Measurements from ENCODE around the gene NF2.

Gene NF2

DNA sequence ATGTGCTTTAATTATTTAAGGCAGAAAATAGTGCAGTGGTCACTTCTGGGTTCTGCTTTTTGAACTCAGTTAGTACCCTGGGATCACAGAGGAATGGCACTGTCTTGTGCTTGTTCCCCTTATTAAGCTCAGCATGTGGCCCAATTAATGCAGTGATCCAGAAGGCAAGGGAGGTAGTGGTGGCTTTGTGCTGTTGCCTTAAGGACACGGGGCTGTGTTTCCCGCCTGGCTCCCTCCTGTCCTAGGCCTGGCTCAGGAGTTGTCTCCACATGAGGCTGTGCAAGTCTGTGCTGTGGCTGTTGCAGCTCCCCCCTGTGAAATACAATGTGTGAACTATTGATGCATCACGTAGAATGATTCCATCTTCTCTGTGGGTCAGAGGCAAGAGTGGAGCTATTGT, 67.2 kb downstream of the NF2 start (continued):
- TF ChIP-seq POU6F1 (CRISPR knock-in tag; IDR thresholded peaks at IDR 0.05; ENCODE audit: borderline replicate concordance, low read depth) (no peak), GLIS3 (CRISPR knock-in tag; IDR thresholded peaks at IDR 0.05) (no peak), SNAI2 (CRISPR knock-in tag; IDR thresholded peaks at IDR 0.05) (no peak), PPARA (CRISPR knock-in tag; IDR thresholded peaks at IDR 0.05; ENCODE audit: borderline replicate concordance) (no peak), RARB (CRISPR knock-in tag; IDR thresholded peaks at IDR 0.05) (no peak), ARNTL (CRISPR knock-in tag; IDR thresholded peaks at IDR 0.05; ENCODE audit: borderline replicate concordance, low read depth) (no peak)

DNA sequence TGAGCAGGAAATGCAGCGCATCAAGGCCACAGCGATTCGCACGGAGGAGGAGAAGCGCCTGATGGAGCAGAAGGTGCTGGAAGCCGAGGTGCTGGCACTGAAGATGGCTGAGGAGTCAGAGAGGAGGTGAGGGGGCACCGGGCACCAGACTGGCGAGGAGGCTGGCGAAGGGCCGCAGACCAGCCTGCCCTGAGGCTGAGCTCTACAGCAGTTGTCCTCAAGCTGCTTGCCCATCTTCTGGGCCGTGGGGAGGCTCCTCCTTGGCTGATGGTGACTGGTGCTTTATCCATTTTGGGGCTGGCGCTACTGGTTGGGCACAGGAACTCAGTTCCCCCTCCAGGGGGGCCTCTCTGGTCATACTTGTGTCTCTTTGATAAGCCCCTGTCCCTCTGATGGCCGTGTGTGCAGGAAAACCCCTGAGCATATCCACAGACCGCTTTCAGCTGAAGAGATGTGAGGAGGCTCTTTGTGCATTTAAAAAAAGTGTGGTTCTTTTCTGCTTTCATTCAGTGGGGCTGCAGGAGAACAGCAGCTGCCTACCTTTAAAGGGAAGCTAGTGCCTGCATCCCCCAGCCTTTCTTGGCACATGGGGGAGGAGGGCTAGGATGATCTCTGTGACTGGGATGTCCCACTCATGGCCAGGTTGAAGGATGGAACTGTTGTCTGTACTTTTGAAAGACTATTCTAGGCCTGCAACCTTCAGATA, 70.1 kb downstream of the NF2 start:
- no peak for TF ChIP-seq ISL1 (CRISPR knock-in tag; IDR thresholded peaks at IDR 0.05)
- no peak for TF ChIP-seq ZNF565 (CRISPR knock-in tag; conservative IDR thresholded peaks at IDR 0.05; ENCODE audit: low read depth)
- no peak for TF ChIP-seq ZC3H10 (CRISPR knock-in tag; IDR thresholded peaks at IDR 0.05)
- no peak for TF ChIP-seq RARB (CRISPR knock-in tag; IDR thresholded peaks at IDR 0.05)
- no peak for TF ChIP-seq ZFP3 (CRISPR knock-in tag; IDR thresholded peaks at IDR 0.05)
- TF ChIP-seq ZFP30 (CRISPR knock-in tag; IDR thresholded peaks at IDR 0.05) = no peak
- TF ChIP-seq POU6F1 (CRISPR knock-in tag; IDR thresholded peaks at IDR 0.05; ENCODE audit: borderline replicate concordance, low read depth) = no peak
- no peak for TF ChIP-seq ZNF70 (CRISPR knock-in tag; IDR thresholded peaks at IDR 0.05)
- TF ChIP-seq CSDC2 (CRISPR knock-in tag; IDR thresholded peaks at IDR 0.05) = no peak
- no peak for TF ChIP-seq TCF4 (CRISPR knock-in tag; IDR thresholded peaks at IDR 0.05; ENCODE audit: borderline replicate concordance)
- TF ChIP-seq TOX (CRISPR knock-in tag; IDR thresholded peaks at IDR 0.05; ENCODE audit: borderline replicate concordance) = no peak
- no peak for TF ChIP-seq PPARA (CRISPR knock-in tag; IDR thresholded peaks at IDR 0.05; ENCODE audit: borderline replicate concordance)
- TF ChIP-seq ARNTL (CRISPR knock-in tag; IDR thresholded peaks at IDR 0.05; ENCODE audit: borderline replicate concordance, low read depth) = no peak
- TF ChIP-seq ZNF8 (CRISPR knock-in tag; IDR thresholded peaks at IDR 0.05) = no peak
- TF ChIP-seq SNAI2 (CRISPR knock-in tag; IDR thresholded peaks at IDR 0.05) = no peak
- TF ChIP-seq PATZ1 (CRISPR knock-in tag; IDR thresholded peaks at IDR 0.05; ENCODE audit: borderline replicate concordance) = no peak
- no peak for TF ChIP-seq OSR1 (CRISPR knock-in tag; IDR thresholded peaks at IDR 0.05)
- TF ChIP-seq GLIS3 (CRISPR knock-in tag; IDR thresholded peaks at IDR 0.05) = no peak
- no peak for TF ChIP-seq ESRRG (CRISPR knock-in tag; IDR thresholded peaks at IDR 0.05)
- TF ChIP-seq, protein P1, sequence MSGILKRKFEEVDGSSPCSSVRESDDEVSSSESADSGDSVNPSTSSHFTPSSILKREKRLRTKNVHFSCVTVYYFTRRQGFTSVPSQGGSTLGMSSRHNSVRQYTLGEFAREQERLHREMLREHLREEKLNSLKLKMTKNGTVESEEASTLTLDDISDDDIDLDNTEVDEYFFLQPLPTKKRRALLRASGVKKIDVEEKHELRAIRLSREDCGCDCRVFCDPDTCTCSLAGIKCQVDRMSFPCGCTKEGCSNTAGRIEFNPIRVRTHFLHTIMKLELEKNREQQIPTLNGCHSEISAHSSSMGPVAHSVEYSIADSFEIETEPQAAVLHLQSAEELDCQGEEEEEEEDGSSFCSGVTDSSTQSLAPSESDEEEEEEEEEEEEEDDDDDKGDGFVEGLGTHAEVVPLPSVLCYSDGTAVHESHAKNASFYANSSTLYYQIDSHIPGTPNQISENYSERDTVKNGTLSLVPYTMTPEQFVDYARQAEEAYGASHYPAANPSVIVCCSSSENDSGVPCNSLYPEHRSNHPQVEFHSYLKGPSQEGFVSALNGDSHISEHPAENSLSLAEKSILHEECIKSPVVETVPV (CRISPR knock-in tag; IDR thresholded peaks at IDR 0.05) = no peak
- ATAC-seq = no peak

- ATAC-seq = no peak
- TF ChIP-seq OSR1 (CRISPR knock-in tag; IDR thresholded peaks at IDR 0.05) (no peak), RARB (CRISPR knock-in tag; IDR thresholded peaks at IDR 0.05) (no peak), ZFP3 (CRISPR knock-in tag; IDR thresholded peaks at IDR 0.05) (no peak), ARNTL (CRISPR knock-in tag; IDR thresholded peaks at IDR 0.05; ENCODE audit: borderline replicate concordance, low read depth) (no peak), ZFP30 (CRISPR knock-in tag; IDR thresholded peaks at IDR 0.05) (no peak), POU6F1 (CRISPR knock-in tag; IDR thresholded peaks at IDR 0.05; ENCODE audit: borderline replicate concordance, low read depth) (no peak), ISL1 (CRISPR knock-in tag; IDR thresholded peaks at IDR 0.05) (no peak), PATZ1 (CRISPR knock-in tag; IDR thresholded peaks at IDR 0.05; ENCODE audit: borderline replicate concordance) (no peak), TOX (CRISPR knock-in tag; IDR thresholded peaks at IDR 0.05; ENCODE audit: borderline replicate concordance) (no peak), SNAI2 (CRISPR knock-in tag; IDR thresholded peaks at IDR 0.05) (no peak), ZNF565 (CRISPR knock-in tag; conservative IDR thresholded peaks at IDR 0.05; ENCODE audit: low read depth) (no peak)
- TF ChIP-seq, protein P1 (CRISPR knock-in tag; IDR thresholded peaks at IDR 0.05) = no peak
Observed at GRCh38 chr22:29674121-29674520, 70.7 kb downstream of the NF2 start.

Measured in SK-N-SH treated with all-trans-retinoic acid at 6 μM for 48 hours (cell line).